IPS-18c (cell line): ENCODE data around the gene LCT.
"Not testable (repeated sequence)": the region's sequence is repeated elsewhere in the genome, so short reads cannot be mapped to it uniquely, and the experiment has no call there.

Source experiments
- H3K4me3 ChIP-seq: 2 replicates; pipeline ENCODE4 v1.7.0; 2013; ENCODE audit warnings: low read depth, mild to moderate bottlenecking, low read length, moderate library complexity; ENCODE audit not compliant: insufficient read depth
- H3K9me3 ChIP-seq: one replicate; pipeline ENCODE4 v1.6.1; 2013; ENCODE audit warnings: mild to moderate bottlenecking, low read length, moderate library complexity; ENCODE audit not compliant: control insufficient read depth, insufficient read depth

The LCT gene

GRCh38 chr2:135812907-135813511, 24.0 kb downstream of the LCT start:
- Histone ChIP-seq H3K4me3 (no peak overlapping the region), H3K9me3 (peaks cover 2% of the 10 kb centered on the region)

DNA sequence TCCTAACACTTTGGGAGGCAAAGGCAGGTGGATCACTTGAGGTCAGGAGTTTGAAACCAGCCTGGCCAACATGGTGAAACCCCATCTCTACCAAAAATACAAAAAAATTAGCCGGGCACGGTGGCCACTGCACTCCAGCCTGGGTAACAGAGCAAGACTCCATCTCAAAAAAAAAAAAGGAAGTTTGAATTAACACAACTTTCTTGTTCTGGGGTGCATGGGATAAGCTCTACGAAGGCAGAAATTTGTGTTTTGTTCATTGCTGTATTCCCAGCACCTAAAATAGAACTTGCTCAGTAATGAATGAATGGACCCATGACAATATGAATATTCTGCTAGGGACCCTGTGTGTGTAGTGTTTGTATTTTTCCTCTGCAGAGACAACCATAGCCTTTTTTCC, 29.1 kb downstream of the LCT start:
- not testable (repeated sequence) for H3K4me3 ChIP-seq, H3K9me3 ChIP-seq

DNA sequence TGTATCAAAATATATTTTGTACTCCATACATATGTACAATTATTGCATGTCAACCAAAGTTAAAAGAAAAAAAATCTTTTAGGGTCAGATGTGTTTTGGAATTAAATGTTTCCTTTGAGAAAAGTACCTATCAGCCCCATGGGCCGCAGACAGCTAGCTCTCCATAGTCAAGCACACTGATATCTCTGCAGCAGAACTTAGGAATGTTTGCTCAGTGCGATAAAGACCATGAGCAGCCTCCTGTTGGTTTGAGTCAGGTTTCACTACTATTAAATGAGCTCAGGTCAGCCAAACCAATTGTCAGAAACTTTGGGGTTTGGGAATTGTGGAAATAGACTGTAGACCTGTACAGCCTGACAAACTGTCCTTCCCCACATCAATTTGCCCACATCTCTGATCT, 33.7 kb downstream of the LCT start:
- Histone ChIP-seq H3K9me3 (peaks cover 7% of the 10 kb centered on the region), H3K4me3 (no peak overlapping the region)

- H3K4me3 ChIP-seq, result no peak overlapping the region
- H3K9me3 ChIP-seq, result peaks cover 7% of the 10 kb centered on the region
Measured at GRCh38 chr2:135802350-135802749, 34.6 kb downstream of the LCT start.

DNA sequence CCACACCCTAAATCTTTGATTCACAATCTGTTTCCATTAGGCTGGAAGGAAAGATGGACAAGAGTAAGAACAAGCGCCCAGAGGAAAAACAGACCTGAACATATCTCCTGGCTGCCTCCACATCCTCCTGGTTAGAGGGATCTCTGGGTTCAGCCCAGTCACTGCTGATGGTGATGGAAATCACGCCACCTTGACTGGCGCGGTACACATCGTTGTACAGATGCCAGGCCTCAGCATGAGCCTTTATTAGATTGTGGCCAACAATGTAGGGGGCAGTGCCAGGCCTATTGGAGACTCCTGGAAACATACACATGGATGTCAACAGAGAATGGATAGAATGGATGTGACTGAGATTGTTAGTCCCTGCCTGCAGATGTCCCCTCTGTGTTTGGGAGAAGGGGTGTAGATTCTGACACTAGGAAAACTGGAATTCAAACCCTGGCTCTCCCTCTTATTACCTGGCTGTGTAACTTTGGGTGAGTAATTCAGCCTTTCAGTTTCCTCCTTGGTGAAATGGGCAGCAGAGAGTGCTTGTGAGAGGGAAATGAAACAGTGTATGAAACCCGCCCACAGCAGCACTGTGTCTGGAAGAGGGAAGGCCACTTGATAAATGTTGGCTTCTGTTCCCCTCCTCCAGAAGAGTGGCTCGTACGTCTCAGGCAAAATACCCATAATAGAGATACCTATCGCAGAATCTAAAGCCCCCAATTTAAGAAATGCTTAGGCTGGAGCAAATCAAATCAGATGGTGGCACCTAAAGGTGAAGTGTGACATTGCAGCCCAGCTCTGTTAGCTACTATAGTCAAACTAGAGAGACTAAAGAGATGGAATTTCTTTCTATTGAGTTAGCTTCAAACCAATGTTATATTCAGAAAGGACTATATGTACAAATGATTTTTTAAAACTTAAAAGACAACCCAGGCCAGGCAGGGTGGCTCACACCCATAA, 36.2 kb downstream of the LCT start:
- Histone ChIP-seq H3K9me3 (peaks cover 7% of the 10 kb centered on the region), H3K4me3 (no peak overlapping the region)

DNA sequence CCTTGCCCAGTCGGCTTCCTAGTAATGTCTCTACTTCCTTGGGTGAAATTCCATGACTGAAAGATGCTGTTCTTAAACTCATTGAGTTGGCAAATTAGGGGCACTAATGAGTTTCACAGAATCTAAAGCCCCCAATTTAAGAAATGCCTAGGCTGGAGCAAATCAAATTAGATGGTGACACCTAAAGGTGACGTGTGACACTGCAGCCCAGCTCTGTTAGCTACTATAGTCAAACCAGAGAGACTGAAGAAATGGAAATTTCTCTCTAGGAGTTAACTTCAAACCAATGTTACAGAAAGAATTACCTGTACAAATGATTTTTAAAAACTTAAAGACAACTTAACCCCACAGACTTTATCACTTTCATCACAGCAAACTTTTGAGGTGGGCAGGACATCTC, 37.2 kb downstream of the LCT start:
- Histone ChIP-seq H3K4me3 (no peak overlapping the region), H3K9me3 (peaks cover 7% of the 10 kb centered on the region)

GRCh38 chr2:135798762-135799161, 38.2 kb downstream of the LCT start:
- peaks cover 9% of the 10 kb centered on the region for H3K9me3 ChIP-seq
- no peak overlapping the region for H3K4me3 ChIP-seq

GRCh38 chr2:135798275-135798705, 38.7 kb downstream of the LCT start:
- H3K9me3 ChIP-seq, result peaks cover 9% of the 10 kb centered on the region
- H3K4me3 ChIP-seq, result no peak overlapping the region

GRCh38 chr2:135797497-135798274, 39.3 kb downstream of the LCT start:
- H3K9me3 ChIP-seq, result peaks cover 9% of the 10 kb centered on the region
- no peak overlapping the region for H3K4me3 ChIP-seq

DNA sequence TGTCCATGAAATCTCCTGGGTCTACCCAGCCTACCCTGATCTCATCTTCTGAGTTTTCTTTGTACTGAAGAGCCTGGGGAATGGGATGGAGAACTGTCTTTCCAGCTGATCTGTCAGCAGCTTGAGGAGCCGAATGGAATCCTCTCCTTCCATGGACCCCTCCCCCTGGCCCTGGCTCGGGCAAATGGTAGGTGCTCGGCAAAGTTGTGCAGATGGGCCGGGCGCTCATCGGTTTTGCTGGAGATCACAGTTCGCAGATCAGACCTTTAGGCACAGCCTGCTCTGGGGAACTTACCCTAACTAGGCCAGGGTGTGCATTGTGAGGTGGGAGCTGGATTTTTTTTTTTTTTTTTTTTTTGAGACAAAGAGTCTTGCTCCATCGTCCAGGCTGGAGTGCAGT, 40.4 kb downstream of the LCT start:
- Histone ChIP-seq H3K4me3 (no peak overlapping the region), H3K9me3 (peaks cover 9% of the 10 kb centered on the region)

DNA sequence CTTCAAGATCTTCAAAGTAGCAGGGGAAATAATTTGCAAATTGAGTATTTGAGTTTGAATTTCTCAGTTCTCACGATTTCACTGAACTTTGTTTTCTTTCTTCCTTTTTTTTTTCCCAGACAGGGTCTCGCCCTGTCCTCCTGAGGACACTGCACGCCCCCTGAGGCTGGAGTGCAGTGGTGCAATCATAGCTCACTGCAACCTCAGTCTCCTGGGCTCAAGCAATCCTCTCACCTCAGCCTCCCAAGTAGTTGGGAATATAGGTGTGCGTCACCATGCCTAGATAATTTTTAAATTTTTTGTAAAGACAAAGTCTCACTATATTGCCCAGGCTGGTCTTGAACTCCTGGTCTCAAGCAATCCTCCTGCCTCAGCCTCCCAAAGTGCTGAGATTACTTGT, 41.3 kb downstream of the LCT start:
- not testable (repeated sequence) for H3K9me3 ChIP-seq, H3K4me3 ChIP-seq

- Histone ChIP-seq H3K4me3 (no peak overlapping the region), H3K9me3 (peaks cover 2% of the 10 kb centered on the region)
Measured at GRCh38 chr2:135792401-135793150, 44.4 kb downstream of the LCT start.

DNA sequence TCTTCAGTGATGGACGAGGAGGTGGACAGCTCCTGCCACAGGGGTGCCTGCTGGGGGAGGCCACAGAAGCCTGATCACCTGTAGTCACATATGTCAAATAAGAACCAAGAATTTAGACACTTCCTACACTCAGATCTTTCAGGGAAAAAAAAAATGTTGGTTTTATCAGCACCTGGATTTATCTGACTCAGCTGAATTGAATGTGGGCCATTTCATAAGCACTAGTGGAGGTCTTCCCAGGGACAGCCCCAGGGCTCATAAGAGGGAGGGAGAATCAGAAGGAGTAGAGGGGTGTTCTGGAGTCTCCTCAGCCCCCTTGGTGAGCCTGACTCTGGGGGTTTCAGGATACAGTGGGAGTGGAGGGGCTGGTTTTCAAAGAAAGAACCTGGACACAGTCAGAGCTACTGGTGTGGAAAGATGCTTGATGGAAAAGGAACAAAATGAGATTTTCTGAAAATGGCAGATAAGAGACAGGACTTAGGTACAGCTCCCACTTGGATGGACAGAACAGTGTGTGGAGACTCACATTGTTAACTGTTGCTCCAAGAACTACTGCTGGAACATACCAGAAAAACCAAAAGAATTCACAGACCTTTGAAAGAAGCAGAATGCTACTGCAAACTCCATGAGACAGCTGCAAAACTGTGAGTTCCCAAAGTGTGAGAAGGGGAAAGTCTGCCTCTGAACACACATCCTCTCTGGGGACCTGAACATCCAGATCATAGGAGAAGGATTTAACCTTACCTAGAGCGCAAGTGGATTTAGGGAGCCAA, 45.4 kb downstream of the LCT start:
- no peak overlapping the region for H3K4me3 ChIP-seq
- H3K9me3 ChIP-seq, result peaks cover 2% of the 10 kb centered on the region

DNA sequence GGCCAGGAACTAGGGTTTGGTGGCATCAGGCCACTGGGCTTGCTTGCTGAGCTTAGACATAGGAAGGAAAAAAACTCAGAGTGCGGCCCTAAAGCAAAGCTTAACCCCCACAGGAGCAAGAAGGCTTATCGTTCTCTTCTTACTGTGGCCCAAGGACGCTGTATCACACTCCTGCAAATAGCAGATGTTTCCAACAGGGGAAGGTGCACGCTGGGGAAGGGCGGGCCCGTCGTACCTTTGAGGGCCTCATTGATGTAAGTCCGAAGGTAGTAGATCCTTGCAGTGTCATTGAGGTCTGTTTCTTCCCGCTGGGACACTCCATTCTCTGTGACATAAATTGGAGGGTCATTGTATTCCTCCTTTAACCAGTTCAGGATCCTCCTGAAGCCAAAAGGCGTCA, 46.6 kb downstream of the LCT start:
- no peak overlapping the region for H3K4me3 ChIP-seq
- H3K9me3 ChIP-seq, result peaks cover 2% of the 10 kb centered on the region

- H3K4me3 ChIP-seq, result no peak overlapping the region
- H3K9me3 ChIP-seq, result no peaks in the 10 kb centered on the region
Measured at GRCh38 chr2:135786823-135787222, 50.2 kb downstream of the LCT start.

GRCh38 chr2:135785032-135785431, 52.0 kb downstream of the LCT start:
- H3K4me3 ChIP-seq, result no peak overlapping the region
- H3K9me3 ChIP-seq, result no peaks in the 10 kb centered on the region
